ENCODE results near the gene DHRS7B. TPM values are rescaled to one million over a fixed set of nuclear protein-coding genes. Genes with fewer than 3 reads are reported as not detected.
A peak's percentile ranks its signal among the peaks of the same experiment; 100 is the strongest.

Gene DHRS7B
- total RNA-seq, 1 donor from 2014 or later, result 24.7 TPM

- DNase-seq (ENCODE audit: low read depth) (peak; percentile 26), FAIRE-seq (no peak)
Measured at GRCh38 chr17:21213638-21214014, 86.9 kb downstream of the DHRS7B start.

GRCh38 chr17:21214015-21214776, 87.4 kb downstream of the DHRS7B start, which contains the start of gene TMEM11:
TSS of gene TMEM11 (minus strand) at chr17:21214161. CDS start at chr17:21214152, 9 bp downstream.
- TF ChIP-seq CTCF (IDR thresholded peaks at IDR 0.05; ENCODE audit: insufficient read depth, low read length, severe bottlenecking), result peak; percentile 19
- Histone ChIP-seq H3K27me3 (ENCODE audit: control insufficient read depth, insufficient read depth, low read length) (no peaks in the 10 kb centered on the region), H3K36me3 (ENCODE audit: control insufficient read depth, insufficient read depth, low read length) (peaks cover 6% of the 10 kb centered on the region), H3K4me3 (ENCODE audit: low read depth, low read length) (peak within 1 kb of the TSS; percentile 86)
- peak; percentile 87 for DNase-seq (ENCODE audit: low read depth)
- FAIRE-seq, result no peak

More at GRCh38 chr17:21213638-21214014, 86.9 kb downstream of the DHRS7B start:
- peak overlapping the region; percentile 86 for H3K4me3 ChIP-seq (ENCODE audit: low read depth, low read length)
- H3K36me3 ChIP-seq (ENCODE audit: control insufficient read depth, insufficient read depth, low read length), result peaks cover 10% of the 10 kb centered on the region
- TF ChIP-seq CTCF (IDR thresholded peaks at IDR 0.05; ENCODE audit: insufficient read depth, low read length, severe bottlenecking), result no peak
- H3K27me3 ChIP-seq (ENCODE audit: control insufficient read depth, insufficient read depth, low read length), result no peaks in the 10 kb centered on the region

GRCh38 chr17:21214777-21215541, 88.2 kb downstream of the DHRS7B start:
- DNase-seq (ENCODE audit: low read depth), result peak; percentile 11
- TF ChIP-seq CTCF (IDR thresholded peaks at IDR 0.05; ENCODE audit: insufficient read depth, low read length, severe bottlenecking), result no peak
- no peak for FAIRE-seq
- peak overlapping the region; percentile 86 for H3K4me3 ChIP-seq (ENCODE audit: low read depth, low read length)
- peaks cover 6% of the 10 kb centered on the region for H3K36me3 ChIP-seq (ENCODE audit: control insufficient read depth, insufficient read depth, low read length)
- H3K27me3 ChIP-seq (ENCODE audit: control insufficient read depth, insufficient read depth, low read length), result no peaks in the 10 kb centered on the region

GRCh38 chr17:21215935-21216334, 89.2 kb downstream of the DHRS7B start:
- no peak for TF ChIP-seq CTCF (IDR thresholded peaks at IDR 0.05; ENCODE audit: insufficient read depth, low read length, severe bottlenecking)
- no peak overlapping the region for H3K4me3 ChIP-seq (ENCODE audit: low read depth, low read length)
- DNase-seq (ENCODE audit: low read depth) (peak; percentile 84), FAIRE-seq (no peak)
- no peaks in the 10 kb centered on the region for H3K27me3 ChIP-seq (ENCODE audit: control insufficient read depth, insufficient read depth, low read length)
- peaks cover 3% of the 10 kb centered on the region for H3K36me3 ChIP-seq (ENCODE audit: control insufficient read depth, insufficient read depth, low read length)

GRCh38 chr17:21217346-21217745, 90.6 kb downstream of the DHRS7B start:
- peaks cover 3% of the 10 kb centered on the region for H3K36me3 ChIP-seq (ENCODE audit: control insufficient read depth, insufficient read depth, low read length)
- no peak for FAIRE-seq
- H3K27me3 ChIP-seq (ENCODE audit: control insufficient read depth, insufficient read depth, low read length), result no peaks in the 10 kb centered on the region
- TF ChIP-seq CTCF (IDR thresholded peaks at IDR 0.05; ENCODE audit: insufficient read depth, low read length, severe bottlenecking), result no peak
- no peak for DNase-seq (ENCODE audit: low read depth)
- no peak overlapping the region for H3K4me3 ChIP-seq (ENCODE audit: low read depth, low read length)
